ENCODE measurements around the gene PRPF39. TPM values are rescaled to one million over a fixed set of nuclear protein-coding genes. Genes with fewer than 3 reads are reported as not detected.

PRPF39 gene, protein sequence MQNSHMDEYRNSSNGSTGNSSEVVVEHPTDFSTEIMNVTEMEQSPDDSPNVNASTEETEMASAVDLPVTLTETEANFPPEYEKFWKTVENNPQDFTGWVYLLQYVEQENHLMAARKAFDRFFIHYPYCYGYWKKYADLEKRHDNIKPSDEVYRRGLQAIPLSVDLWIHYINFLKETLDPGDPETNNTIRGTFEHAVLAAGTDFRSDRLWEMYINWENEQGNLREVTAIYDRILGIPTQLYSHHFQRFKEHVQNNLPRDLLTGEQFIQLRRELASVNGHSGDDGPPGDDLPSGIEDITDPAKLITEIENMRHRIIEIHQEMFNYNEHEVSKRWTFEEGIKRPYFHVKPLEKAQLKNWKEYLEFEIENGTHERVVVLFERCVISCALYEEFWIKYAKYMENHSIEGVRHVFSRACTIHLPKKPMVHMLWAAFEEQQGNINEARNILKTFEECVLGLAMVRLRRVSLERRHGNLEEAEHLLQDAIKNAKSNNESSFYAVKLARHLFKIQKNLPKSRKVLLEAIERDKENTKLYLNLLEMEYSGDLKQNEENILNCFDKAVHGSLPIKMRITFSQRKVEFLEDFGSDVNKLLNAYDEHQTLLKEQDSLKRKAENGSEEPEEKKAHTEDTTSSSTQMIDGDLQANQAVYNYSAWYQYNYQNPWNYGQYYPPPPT
- 10 to 100 TPM; 30.3 to 47.1 TPM for total RNA-seq

DNA sequence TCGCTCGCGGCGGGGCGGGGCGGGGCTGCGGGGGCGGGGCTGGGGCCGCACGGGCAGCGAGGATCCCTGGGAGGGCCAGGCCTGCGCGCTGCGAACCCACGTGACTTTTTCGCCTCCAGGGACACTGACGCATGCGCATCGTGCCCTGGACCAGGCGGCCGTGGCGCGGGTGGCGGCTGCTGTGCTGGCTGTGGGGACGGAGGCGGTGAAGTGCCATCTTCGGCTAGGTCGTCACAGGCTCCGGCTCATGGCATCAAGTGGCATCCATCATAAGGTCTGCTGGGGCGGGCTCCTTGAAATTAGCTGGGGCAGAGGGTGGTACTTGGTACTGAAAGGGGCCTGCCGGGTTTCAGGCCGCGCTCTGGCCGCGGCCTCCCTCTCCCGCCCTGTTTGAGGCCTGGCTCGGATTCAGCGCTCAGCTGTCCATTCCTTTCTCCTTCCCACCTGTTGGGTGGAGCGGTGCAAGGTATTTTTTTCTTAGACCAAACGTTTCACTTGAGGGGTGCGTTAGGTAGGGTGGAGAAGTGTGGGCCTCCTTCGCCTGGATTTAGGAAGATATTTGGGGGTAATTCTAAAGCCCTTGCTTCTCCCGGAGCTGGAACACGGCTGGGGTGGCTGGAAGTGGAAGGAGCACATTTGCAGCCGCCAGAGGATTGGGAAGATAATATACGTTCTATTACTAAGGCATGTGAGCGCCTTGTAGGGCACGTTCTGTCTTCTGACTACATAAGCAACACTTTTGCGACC, at the start of gene PRPF39:
TSS of gene PRPF39 (plus strand) at position 141 of the 747 bp plus-strand sequence. CDS start 11,124 bp downstream, outside the sequence.
- peak within 1 kb of the TSS; percentile 82 to 87 for H3K27ac ChIP-seq
- no peaks in the 10 kb centered on the region for H3K27me3 ChIP-seq (replicated peaks; ENCODE audit: insufficient read depth)
- H3K4me1 ChIP-seq (replicated peaks) = peaks cover 6% of the 10 kb centered on the region
- peak; percentile 93 for DNase-seq (ENCODE audit: low spot score)
- WGBS = under 1% methylated on average over 47 of the region's 49 CpGs
- peak within 1 kb of the TSS; percentile 55 to 71 for H3K4me3 ChIP-seq
- intact Hi-C loops (cut with DNase I) = loop anchor here (2.0 to 10.0 kb wide), 3 partner anchors 51 to 187 kb away; partner anchors contain the start of genes FANCM, FKBP3 and KLHL28
- H3K9me3 ChIP-seq = no peaks in the 10 kb centered on the region
- TF ChIP-seq, protein P1, sequence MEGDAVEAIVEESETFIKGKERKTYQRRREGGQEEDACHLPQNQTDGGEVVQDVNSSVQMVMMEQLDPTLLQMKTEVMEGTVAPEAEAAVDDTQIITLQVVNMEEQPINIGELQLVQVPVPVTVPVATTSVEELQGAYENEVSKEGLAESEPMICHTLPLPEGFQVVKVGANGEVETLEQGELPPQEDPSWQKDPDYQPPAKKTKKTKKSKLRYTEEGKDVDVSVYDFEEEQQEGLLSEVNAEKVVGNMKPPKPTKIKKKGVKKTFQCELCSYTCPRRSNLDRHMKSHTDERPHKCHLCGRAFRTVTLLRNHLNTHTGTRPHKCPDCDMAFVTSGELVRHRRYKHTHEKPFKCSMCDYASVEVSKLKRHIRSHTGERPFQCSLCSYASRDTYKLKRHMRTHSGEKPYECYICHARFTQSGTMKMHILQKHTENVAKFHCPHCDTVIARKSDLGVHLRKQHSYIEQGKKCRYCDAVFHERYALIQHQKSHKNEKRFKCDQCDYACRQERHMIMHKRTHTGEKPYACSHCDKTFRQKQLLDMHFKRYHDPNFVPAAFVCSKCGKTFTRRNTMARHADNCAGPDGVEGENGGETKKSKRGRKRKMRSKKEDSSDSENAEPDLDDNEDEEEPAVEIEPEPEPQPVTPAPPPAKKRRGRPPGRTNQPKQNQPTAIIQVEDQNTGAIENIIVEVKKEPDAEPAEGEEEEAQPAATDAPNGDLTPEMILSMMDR (IDR thresholded peaks at IDR 0.05) = peak in 2 of 4 experiments; percentile 2
- peak; percentile 89 for TF ChIP-seq POLR2A (IDR thresholded peaks at IDR 0.05)
- peak; percentile 90 for TF ChIP-seq POLR2AphosphoS5 (IDR thresholded peaks at IDR 0.05)
- H3K36me3 ChIP-seq = no peaks in the 10 kb centered on the region

DNA sequence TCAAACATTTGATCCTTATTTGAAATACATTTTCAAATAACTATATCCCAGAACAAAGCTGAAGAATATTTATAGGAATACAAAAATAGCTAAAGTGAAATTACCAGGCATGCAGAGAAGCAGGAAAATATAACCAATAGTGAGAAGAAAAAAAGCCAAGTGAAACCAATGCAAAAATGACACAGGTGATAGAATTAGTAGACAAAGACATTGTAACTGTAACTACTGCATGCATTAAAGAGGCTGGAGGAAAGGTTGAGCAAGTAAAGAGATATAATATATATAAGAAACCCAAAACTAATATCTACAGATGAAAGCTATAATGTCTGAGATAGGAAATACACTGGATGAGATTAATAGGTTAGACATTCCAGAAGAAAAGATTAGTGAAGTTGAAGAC, 49.2 kb upstream of the PRPF39 start:
- intact Hi-C loops (cut with DNase I) = no loop called here
- H3K4me3 ChIP-seq = no peak overlapping the region
- H3K9me3 ChIP-seq = no peaks in the 10 kb centered on the region
- peaks cover 0 to 7% of the 10 kb centered on the region in 2 donors for H3K36me3 ChIP-seq
- H3K4me1 ChIP-seq (replicated peaks) = no peaks in the 10 kb centered on the region
- TF ChIP-seq POLR2AphosphoS5 (IDR thresholded peaks at IDR 0.05) = no peak
- TF ChIP-seq, protein P1 (IDR thresholded peaks at IDR 0.05) = no peak
- no peak for TF ChIP-seq POLR2A (IDR thresholded peaks at IDR 0.05)
- H3K27ac ChIP-seq = no peak overlapping the region
- H3K27me3 ChIP-seq (replicated peaks; ENCODE audit: insufficient read depth) = no peaks in the 10 kb centered on the region
- DNase-seq (ENCODE audit: low spot score) = no peak

- no peaks in the 10 kb centered on the region for H3K9me3 ChIP-seq
- no peak overlapping the region for H3K4me3 ChIP-seq
- H3K27me3 ChIP-seq (replicated peaks; ENCODE audit: insufficient read depth) = no peaks in the 10 kb centered on the region
- H3K36me3 ChIP-seq = peaks cover 0 to 7% of the 10 kb centered on the region in 2 donors
- DNase-seq (ENCODE audit: low spot score) = no peak
- TF ChIP-seq POLR2A (IDR thresholded peaks at IDR 0.05) = no peak
- no peak for TF ChIP-seq POLR2AphosphoS5 (IDR thresholded peaks at IDR 0.05)
- TF ChIP-seq, protein P1 (IDR thresholded peaks at IDR 0.05) = no peak
- H3K27ac ChIP-seq = no peak overlapping the region
- H3K4me1 ChIP-seq (replicated peaks) = no peaks in the 10 kb centered on the region
- WGBS = 88% methylated on average over 5 of the region's 5 CpGs
- intact Hi-C loops (cut with DNase I) = no loop called here
Measured at GRCh38 chr14:45038256-45038655, 45.7 kb upstream of the PRPF39 start.

GRCh38 chr14:45038865-45039264, 45.1 kb upstream of the PRPF39 start:
- Histone ChIP-seq H3K4me1 (replicated peaks) (no peaks in the 10 kb centered on the region), H3K27ac (no peak overlapping the region), H3K4me3 (no peak overlapping the region), H3K36me3 (peaks cover 0 to 7% of the 10 kb centered on the region in 2 donors), H3K9me3 (no peaks in the 10 kb centered on the region), H3K27me3 (replicated peaks; ENCODE audit: insufficient read depth) (no peaks in the 10 kb centered on the region)
- WGBS = 93% methylated on average over 5 of the region's 5 CpGs
- intact Hi-C loops (cut with DNase I) = no loop called here
- TF ChIP-seq, protein P1 (IDR thresholded peaks at IDR 0.05) = no peak
- no peak for TF ChIP-seq POLR2AphosphoS5 (IDR thresholded peaks at IDR 0.05)
- no peak for TF ChIP-seq POLR2A (IDR thresholded peaks at IDR 0.05)
- no peak for DNase-seq (ENCODE audit: low spot score)

Data from prostate gland (tissue), 2 donors.